NOMO-1 treated with dmso at 0.1 percent for 144 hours (cell line): ENCODE results near the gene STUB1.
"Not testable (repeated sequence)": the region's sequence is repeated elsewhere in the genome, so short reads cannot be mapped to it uniquely, and the experiment has no call there.

Experiments
- DNase-seq: peaks from one replicate; lab custom pipeline; 2025; ENCODE audit not compliant: unreplicated experiment; lab: John Stamatoyannopoulos, UW

The STUB1 gene

GRCh38 chr16:710500-711075, 30.4 kb downstream of the STUB1 start:
- no peak for DNase-seq

DNA sequence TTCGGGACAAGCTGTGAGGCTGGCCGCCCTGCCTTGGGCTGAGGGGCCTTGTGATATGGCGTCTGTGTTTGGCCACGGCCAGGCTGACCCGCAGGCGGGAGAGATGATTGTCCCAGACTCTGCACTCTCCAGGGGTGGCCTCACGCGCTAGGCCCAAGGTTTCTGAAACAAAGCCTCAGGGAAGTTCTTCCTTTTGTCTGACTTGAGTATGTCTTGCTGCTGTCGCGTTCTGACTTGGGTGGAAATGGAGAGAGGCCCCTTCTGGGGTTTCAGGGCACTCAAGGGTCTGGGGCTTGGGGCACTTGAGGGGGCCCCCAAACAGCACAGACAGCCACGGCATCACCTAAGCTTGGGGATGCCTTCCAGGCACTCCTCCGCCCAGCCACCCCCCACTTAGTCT, 30.9 kb downstream of the STUB1 start:
- DNase-seq: no peak

DNA sequence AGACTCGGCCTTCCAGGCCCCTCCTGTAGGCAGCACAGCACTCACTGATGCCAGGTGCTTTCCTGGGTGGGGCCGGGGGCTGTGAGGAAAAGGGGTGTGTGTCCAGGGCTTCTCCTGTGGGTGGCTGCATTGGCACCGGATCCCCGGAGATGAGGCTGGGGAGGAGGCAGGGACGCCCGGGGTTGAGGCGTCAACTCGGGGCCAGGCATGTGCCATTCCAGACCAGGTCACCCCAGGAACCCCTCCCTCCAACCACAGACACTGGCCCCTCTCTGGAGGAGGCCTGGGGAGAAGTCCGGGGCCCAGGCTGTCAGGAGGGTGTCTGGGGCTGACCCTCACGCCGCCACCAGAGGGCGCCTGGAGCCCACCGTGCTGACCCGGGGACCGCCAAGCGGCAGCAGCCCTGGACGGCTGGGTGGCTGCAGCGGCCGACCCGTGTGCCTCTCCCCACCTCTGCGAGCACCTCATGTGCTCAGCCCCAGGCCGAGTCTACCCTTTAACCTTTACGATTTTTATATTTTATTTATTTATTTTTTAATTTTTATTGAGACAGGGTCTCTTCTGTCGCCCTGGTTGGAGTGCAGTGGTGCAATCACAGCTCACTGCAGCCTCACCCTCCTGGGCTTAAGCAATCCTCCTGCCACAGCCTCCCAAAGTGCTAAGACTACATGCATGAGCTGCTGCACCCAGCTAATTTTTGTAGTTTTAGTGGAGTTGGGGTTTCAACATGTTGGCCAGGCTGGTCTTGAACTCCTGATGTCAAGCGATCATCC, 31.5 kb downstream of the STUB1 start:
- peak; percentile 70 for DNase-seq

DNA sequence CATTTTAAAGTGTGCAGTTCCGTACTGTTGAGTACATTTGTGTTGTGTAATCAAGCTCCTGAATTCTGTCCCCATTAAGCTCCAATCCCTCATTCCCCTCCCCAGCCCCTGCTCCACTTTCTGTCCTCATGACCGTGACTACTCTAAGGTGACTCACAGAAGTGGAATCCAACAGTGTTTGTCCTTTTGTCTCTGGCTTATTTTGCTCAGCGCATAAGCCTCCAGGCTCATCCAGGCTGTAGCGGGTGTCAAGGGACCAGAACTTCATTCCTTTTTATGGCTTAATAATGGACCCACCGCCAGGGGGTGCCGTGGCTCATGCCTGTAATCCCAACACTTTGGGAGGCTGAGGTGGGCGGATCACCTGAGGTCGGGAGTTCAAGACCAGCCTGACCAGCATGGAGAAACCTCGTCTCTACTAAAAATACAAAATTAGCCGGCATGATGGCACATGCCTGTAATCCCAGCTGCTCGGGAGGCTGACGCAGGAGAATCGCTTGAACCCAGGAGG, 32.6 kb downstream of the STUB1 start:
- not testable (repeated sequence) for DNase-seq

GRCh38 chr16:714079-714478, 33.9 kb downstream of the STUB1 start:
- DNase-seq: no peak

- DNase-seq: peak; percentile 79
Observed at GRCh38 chr16:714558-715476, 34.6 kb downstream of the STUB1 start, which contains the start of gene METRN. Gene METRN, plus strand, starts transcription at chr16:715118. Its CDS starts 172 bp downstream, at chr16:715290.

- DNase-seq: no peak
Observed at GRCh38 chr16:715477-716199, 35.4 kb downstream of the STUB1 start.

GRCh38 chr16:716200-716568, 36.0 kb downstream of the STUB1 start:
- DNase-seq: no peak

GRCh38 chr16:716768-717325, 36.6 kb downstream of the STUB1 start:
- DNase-seq: no peak

DNA sequence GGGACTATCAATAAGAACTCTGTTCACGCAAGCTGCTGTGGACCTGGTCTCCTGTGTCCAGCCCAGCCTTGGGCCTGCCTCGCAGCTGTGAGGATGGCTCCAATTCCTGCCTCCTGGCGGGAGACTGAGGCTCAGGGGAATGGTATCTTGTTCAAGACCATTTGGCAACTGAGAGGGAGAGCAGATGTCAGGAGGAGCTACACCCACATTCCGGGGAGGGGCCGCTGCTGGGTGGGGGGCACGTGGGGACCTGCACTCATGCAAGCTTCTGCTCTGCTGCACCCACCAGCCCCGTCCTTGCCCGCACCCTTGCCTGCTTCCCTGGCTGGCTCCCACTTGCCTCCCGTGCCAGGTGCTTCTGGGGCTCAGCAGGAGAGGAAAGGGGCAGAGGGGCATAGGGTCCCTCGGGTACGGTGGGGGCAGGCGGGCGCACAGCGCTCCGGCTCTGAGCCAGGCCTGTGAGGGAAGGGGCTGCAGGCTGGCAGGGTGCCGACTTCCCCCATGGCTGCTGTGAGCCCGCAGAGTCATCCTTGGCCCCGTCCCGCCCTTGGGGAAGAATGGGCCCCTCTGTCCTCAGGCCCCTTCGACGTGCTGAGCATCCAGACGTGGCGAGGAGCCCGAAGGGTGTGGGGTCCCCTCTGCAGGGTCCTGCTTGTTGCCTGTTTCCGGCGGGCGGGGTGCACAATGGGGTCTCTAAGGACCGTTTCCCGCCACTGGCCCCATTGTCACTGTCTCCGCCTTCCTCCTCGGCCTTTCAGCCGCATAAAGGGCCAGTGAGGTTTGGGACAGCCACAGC, 37.4 kb downstream of the STUB1 start:
- no peak for DNase-seq

- no peak for DNase-seq
Observed at GRCh38 chr16:718389-718788, 38.2 kb downstream of the STUB1 start.

GRCh38 chr16:718922-719321, 38.7 kb downstream of the STUB1 start:
- no peak for DNase-seq

GRCh38 chr16:719815-720446, 39.7 kb downstream of the STUB1 start:
- DNase-seq: no peak

GRCh38 chr16:720447-720989, 40.3 kb downstream of the STUB1 start:
- DNase-seq: no peak

GRCh38 chr16:720990-721764, 41.0 kb downstream of the STUB1 start, which contains the start of gene ANTKMT:
Gene ANTKMT, plus strand, starts transcription at chr16:721146. Its CDS starts 129 bp downstream, at chr16:721275.
- DNase-seq: peak; percentile 81

- DNase-seq: no peak
Observed at GRCh38 chr16:721765-722540, 41.7 kb downstream of the STUB1 start.
